HUDEP-2 (cell line): Measurements from ENCODE around the gene ACAT1.
"Not testable (repeated sequence)": the region's sequence is repeated elsewhere in the genome, so short reads cannot be mapped to it uniquely, and the experiment has no call there.

ENCODE experiments used
- DNase-seq, 76 experiments: peaks; one replicate each; lab custom pipeline; 2025; ENCODE audit not compliant: unreplicated experiment in 76 of 76; lab: John Stamatoyannopoulos, UW

Gene ACAT1

GRCh38 chr11:108121274-108122155 lies at the start of gene ACAT1:
ACAT1 (plus strand) TSS chr11:108121567; CDS start chr11:108121607, 40 bp downstream.
- DNase-seq: peak; percentile 62 to 98 (median 94)

- no peak for DNase-seq
Observed at GRCh38 chr11:108084811-108085210, 36.6 kb upstream of the ACAT1 start.

GRCh38 chr11:108085672-108086071 lies 35.7 kb upstream of the ACAT1 start:
- no peak for DNase-seq

GRCh38 chr11:108092134-108092533 lies 29.2 kb upstream of the ACAT1 start:
- DNase-seq: no peak

GRCh38 chr11:108093128-108093904 lies 28.1 kb upstream of the ACAT1 start:
- peak in 1 of 76 experiments; percentile 3 for DNase-seq

- DNase-seq: no peak
Observed at GRCh38 chr11:108097179-108097578, 24.2 kb upstream of the ACAT1 start.

- DNase-seq: no peak
Observed at GRCh38 chr11:108101090-108101775, 20.1 kb upstream of the ACAT1 start.

GRCh38 chr11:108111126-108111525 lies 10.2 kb upstream of the ACAT1 start:
- DNase-seq: no peak

- DNase-seq: no peak
Observed at GRCh38 chr11:108112057-108112456, 9.3 kb upstream of the ACAT1 start.

- peak in 74 of 76 experiments; percentile 4 to 92 (median 73) for DNase-seq
Observed at GRCh38 chr11:108115500-108116140, 5.7 kb upstream of the ACAT1 start.

- peak in 21 of 76 experiments; percentile 5 to 61 (median 24) for DNase-seq
Observed at GRCh38 chr11:108117746-108118371, 3.5 kb upstream of the ACAT1 start.

- DNase-seq: peak in 23 of 76 experiments; percentile 24 to 57 (median 42)
Observed at GRCh38 chr11:108120936-108121273, 462 bp upstream of the ACAT1 start.

GRCh38 chr11:108122166-108122628 lies 830 bp downstream of the ACAT1 start:
- DNase-seq: no peak

GRCh38 chr11:108125096-108125495 lies 3.7 kb downstream of the ACAT1 start:
- peak in 12 of 76 experiments; percentile 1 to 42 (median 20) for DNase-seq

GRCh38 chr11:108128772-108129171 lies 7.4 kb downstream of the ACAT1 start:
- DNase-seq: no peak

GRCh38 chr11:108131993-108132392 lies 10.6 kb downstream of the ACAT1 start:
- no peak for DNase-seq

- DNase-seq: not testable (repeated sequence)
Observed at GRCh38 chr11:108132993-108133538, 11.7 kb downstream of the ACAT1 start.

- DNase-seq: peak in 6 of 76 experiments; percentile 5 to 33 (median 12)
Observed at GRCh38 chr11:108135845-108136544, 14.6 kb downstream of the ACAT1 start.

- DNase-seq: no peak
Observed at GRCh38 chr11:108137212-108137611, 15.8 kb downstream of the ACAT1 start.
